ENCODE results near the gene OR6C68. TPM values are rescaled to one million over a fixed set of nuclear protein-coding genes. Genes with fewer than 3 reads are reported as not detected.

Gene OR6C68
- total and polyA plus RNA-seq, 4 donors: not detected

DNA sequence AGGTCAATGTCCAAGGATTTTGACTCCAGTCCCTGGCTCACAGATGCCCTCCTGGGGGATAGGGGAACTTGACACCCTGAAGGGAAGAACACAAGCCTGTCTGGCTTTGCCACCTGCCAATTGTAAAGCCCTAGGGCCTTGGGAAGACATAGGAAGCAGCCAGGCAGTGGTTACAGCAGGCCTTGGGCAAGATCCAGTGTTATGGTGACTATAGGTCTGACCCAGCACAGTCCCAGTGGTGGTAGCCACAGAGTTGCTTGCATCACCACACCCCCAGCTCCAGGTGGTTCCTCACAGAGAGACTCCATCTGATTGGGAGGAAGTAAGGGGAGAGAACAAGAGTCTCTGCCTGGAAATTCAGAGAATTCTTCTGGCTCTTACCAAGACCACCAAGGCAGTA lies 24.2 kb downstream of the OR6C68 start:
- no peaks in the 10 kb centered on the region for H3K9me3 ChIP-seq (ENCODE audit: control insufficient read depth in 4 of 4, low read length in 3 of 4)
- no peaks in the 10 kb centered on the region for H3K36me3 ChIP-seq (ENCODE audit: control insufficient read depth in 4 of 4, insufficient read depth in 3 of 4, low read depth in 1 of 4, low read length in 3 of 4)
- no peak overlapping the region for H3K27ac ChIP-seq (ENCODE audit: low read depth in 1 of 2, low read length in 2 of 2)
- H3K4me3 ChIP-seq (ENCODE audit: low read depth in 1 of 3, low read length in 3 of 3): no peak overlapping the region
- DNase-seq (ENCODE audit: low spot score): no peak
- H3K9ac ChIP-seq (ENCODE audit: low read depth in 1 of 2, low read length in 2 of 2): no peak overlapping the region
- TF ChIP-seq FOXA1 (IDR thresholded peaks at IDR 0.05): no peak
- TF ChIP-seq GABPA (IDR thresholded peaks at IDR 0.05 in 1 of 2, conservative IDR thresholded peaks at IDR 0.05 in 1 of 2): no peak
- TF ChIP-seq TAF1 (conservative IDR thresholded peaks at IDR 0.05): no peak
- TF ChIP-seq, protein P1, sequence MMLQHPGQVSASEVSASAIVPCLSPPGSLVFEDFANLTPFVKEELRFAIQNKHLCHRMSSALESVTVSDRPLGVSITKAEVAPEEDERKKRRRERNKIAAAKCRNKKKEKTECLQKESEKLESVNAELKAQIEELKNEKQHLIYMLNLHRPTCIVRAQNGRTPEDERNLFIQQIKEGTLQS (IDR thresholded peaks at IDR 0.05): no peak
- TF ChIP-seq EGR1 (IDR thresholded peaks at IDR 0.05; ENCODE audit: low read depth in 2 of 2): no peak
- TF ChIP-seq RXRA (IDR thresholded peaks at IDR 0.05): no peak
- no peak for TF ChIP-seq HNF4G (IDR thresholded peaks at IDR 0.05)
- TF ChIP-seq, protein P2, sequence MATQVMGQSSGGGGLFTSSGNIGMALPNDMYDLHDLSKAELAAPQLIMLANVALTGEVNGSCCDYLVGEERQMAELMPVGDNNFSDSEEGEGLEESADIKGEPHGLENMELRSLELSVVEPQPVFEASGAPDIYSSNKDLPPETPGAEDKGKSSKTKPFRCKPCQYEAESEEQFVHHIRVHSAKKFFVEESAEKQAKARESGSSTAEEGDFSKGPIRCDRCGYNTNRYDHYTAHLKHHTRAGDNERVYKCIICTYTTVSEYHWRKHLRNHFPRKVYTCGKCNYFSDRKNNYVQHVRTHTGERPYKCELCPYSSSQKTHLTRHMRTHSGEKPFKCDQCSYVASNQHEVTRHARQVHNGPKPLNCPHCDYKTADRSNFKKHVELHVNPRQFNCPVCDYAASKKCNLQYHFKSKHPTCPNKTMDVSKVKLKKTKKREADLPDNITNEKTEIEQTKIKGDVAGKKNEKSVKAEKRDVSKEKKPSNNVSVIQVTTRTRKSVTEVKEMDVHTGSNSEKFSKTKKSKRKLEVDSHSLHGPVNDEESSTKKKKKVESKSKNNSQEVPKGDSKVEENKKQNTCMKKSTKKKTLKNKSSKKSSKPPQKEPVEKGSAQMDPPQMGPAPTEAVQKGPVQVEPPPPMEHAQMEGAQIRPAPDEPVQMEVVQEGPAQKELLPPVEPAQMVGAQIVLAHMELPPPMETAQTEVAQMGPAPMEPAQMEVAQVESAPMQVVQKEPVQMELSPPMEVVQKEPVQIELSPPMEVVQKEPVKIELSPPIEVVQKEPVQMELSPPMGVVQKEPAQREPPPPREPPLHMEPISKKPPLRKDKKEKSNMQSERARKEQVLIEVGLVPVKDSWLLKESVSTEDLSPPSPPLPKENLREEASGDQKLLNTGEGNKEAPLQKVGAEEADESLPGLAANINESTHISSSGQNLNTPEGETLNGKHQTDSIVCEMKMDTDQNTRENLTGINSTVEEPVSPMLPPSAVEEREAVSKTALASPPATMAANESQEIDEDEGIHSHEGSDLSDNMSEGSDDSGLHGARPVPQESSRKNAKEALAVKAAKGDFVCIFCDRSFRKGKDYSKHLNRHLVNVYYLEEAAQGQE (IDR thresholded peaks at IDR 0.05): no peak
- TF ChIP-seq HNF4A (conservative IDR thresholded peaks at IDR 0.05): no peak
- no peak for TF ChIP-seq NR2F2 (IDR thresholded peaks at IDR 0.05)
- TF ChIP-seq RAD21 (IDR thresholded peaks at IDR 0.05): no peak
- TF ChIP-seq, protein P3, sequence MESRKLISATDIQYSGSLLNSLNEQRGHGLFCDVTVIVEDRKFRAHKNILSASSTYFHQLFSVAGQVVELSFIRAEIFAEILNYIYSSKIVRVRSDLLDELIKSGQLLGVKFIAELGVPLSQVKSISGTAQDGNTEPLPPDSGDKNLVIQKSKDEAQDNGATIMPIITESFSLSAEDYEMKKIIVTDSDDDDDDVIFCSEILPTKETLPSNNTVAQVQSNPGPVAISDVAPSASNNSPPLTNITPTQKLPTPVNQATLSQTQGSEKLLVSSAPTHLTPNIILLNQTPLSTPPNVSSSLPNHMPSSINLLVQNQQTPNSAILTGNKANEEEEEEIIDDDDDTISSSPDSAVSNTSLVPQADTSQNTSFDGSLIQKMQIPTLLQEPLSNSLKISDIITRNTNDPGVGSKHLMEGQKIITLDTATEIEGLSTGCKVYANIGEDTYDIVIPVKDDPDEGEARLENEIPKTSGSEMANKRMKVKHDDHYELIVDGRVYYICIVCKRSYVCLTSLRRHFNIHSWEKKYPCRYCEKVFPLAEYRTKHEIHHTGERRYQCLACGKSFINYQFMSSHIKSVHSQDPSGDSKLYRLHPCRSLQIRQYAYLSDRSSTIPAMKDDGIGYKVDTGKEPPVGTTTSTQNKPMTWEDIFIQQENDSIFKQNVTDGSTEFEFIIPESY (IDR thresholded peaks at IDR 0.05): no peak
- no peak for TF ChIP-seq SP1 (IDR thresholded peaks at IDR 0.05)
- no peak for TF ChIP-seq JUND (IDR thresholded peaks at IDR 0.05)
- TF ChIP-seq, protein P4, sequence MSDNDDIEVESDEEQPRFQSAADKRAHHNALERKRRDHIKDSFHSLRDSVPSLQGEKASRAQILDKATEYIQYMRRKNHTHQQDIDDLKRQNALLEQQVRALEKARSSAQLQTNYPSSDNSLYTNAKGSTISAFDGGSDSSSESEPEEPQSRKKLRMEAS (IDR thresholded peaks at IDR 0.05): no peak
- H3K27me3 ChIP-seq (ENCODE audit: control insufficient read depth in 4 of 4, insufficient read depth in 4 of 4, low read length in 3 of 4): no peaks in the 10 kb centered on the region
- H3K4me1 ChIP-seq (ENCODE audit: control insufficient read depth in 4 of 4, insufficient read depth in 4 of 4, low read length in 3 of 4): no peaks in the 10 kb centered on the region

Other genes with a start within 250 kb of the OR6C68 start
- not detected for gene OR6C74, start 247.8 kb upstream of the OR6C68 start, total RNA-seq
- gene OR6C74, start 247.8 kb upstream of the OR6C68 start, polyA plus RNA-seq: not detected
- gene OR6C6, start 195.8 kb upstream of the OR6C68 start, total RNA-seq: not detected
- not detected for gene OR6C6, start 195.8 kb upstream of the OR6C68 start, polyA plus RNA-seq
- not detected for gene OR6C1, start 178.0 kb upstream of the OR6C68 start, total RNA-seq
- gene OR6C1, start 178.0 kb upstream of the OR6C68 start, polyA plus RNA-seq: not detected
- not detected for gene OR6C3, start 161.6 kb upstream of the OR6C68 start, total RNA-seq
- not detected for gene OR6C3, start 161.6 kb upstream of the OR6C68 start, polyA plus RNA-seq
- gene OR6C75, start 129.4 kb upstream of the OR6C68 start, total RNA-seq: not detected
- not detected for gene OR6C75, start 129.4 kb upstream of the OR6C68 start, polyA plus RNA-seq
- gene OR6C65, start 91.8 kb upstream of the OR6C68 start, total RNA-seq: not detected
- gene OR6C65, start 91.8 kb upstream of the OR6C68 start, polyA plus RNA-seq: not detected
- gene OR6C76, start 66.1 kb upstream of the OR6C68 start, total RNA-seq: not detected
- not detected for gene OR6C76, start 66.1 kb upstream of the OR6C68 start, polyA plus RNA-seq
- gene OR6C2, start 48.3 kb upstream of the OR6C68 start, total RNA-seq: not detected
- not detected for gene OR6C2, start 48.3 kb upstream of the OR6C68 start, polyA plus RNA-seq
- gene OR6C70, start 22.2 kb upstream of the OR6C68 start, total RNA-seq: not detected
- not detected for gene OR6C70, start 22.2 kb upstream of the OR6C68 start, polyA plus RNA-seq
- not detected for gene OR6C4, start 57.2 kb downstream of the OR6C68 start, total RNA-seq
- gene OR6C4, start 57.2 kb downstream of the OR6C68 start, polyA plus RNA-seq: not detected
- gene OR2AP1, start 80.1 kb downstream of the OR6C68 start, total RNA-seq: not detected
- not detected for gene OR2AP1, start 80.1 kb downstream of the OR6C68 start, polyA plus RNA-seq
- not detected for gene OR10P1, start 144.5 kb downstream of the OR6C68 start, total RNA-seq
- not detected for gene OR10P1, start 144.5 kb downstream of the OR6C68 start, polyA plus RNA-seq
- gene ITGA7, start 215.5 kb downstream of the OR6C68 start, total RNA-seq: 1 to 10 TPM in 1 of 2 donors, under 1 TPM in 1; 0.98 to 3.8 TPM
- 1 to 10 TPM; 2.8 to 4.9 TPM for gene ITGA7, start 215.5 kb downstream of the OR6C68 start, polyA plus RNA-seq
- gene BLOC1S1, start 223.7 kb downstream of the OR6C68 start, total RNA-seq: 10 to 100 TPM; 43.7 to 79.6 TPM
- gene BLOC1S1, start 223.7 kb downstream of the OR6C68 start, polyA plus RNA-seq: 100 to 1,000 TPM; 150 TPM
- 10 to 100 TPM in 1 of 2 donors, 1 to 10 TPM in 1; 9.2 to 21.8 TPM for gene RDH5, start 228.0 kb downstream of the OR6C68 start, total RNA-seq
- 10 to 100 TPM; 36.6 to 61.7 TPM for gene RDH5, start 228.0 kb downstream of the OR6C68 start, polyA plus RNA-seq
- gene CD63, start 236.6 kb downstream of the OR6C68 start, total RNA-seq: 100 to 1,000 TPM; 185 to 373 TPM
- 100 to 1,000 TPM; 328 to 348 TPM for gene CD63, start 236.6 kb downstream of the OR6C68 start, polyA plus RNA-seq

Measured in liver (tissue), 9 donors.